ENCODE measurements around the gene CLTA.
"Not testable (repeated sequence)": the region's sequence is repeated elsewhere in the genome, so short reads cannot be mapped to it uniquely, and the experiment has no call there.

Gene CLTA

DNA sequence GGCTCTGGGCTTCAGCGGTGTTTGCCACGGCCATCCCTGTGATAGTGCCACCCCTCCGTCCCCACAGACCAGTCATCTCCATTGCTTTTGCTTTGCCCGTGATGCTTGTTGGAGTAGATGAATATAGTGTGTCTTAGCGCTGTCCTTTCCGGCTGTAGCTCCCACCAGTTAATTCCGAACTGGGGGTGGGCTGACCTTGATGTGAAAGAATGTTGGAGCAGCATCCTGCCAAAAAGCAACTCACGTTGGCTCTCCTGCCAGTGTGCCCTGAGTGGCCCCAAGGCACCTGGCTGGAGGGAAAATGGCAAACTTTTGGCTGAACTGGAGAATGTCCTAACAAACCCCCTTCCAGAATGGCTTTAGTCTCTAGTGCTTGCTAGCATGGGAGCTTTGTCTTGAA lies 20.0 kb downstream of the CLTA start:
- Mint-ChIP-seq H3K4me1 (ENCODE audit: low read depth) (peaks cover 57% of the 10 kb centered on the region), H3K9me3 (no peaks in the 10 kb centered on the region), H3K27ac (no peak overlapping the region), H3K36me3 (ENCODE audit: low read depth) (peaks cover 96% of the 10 kb centered on the region), H3K4me3 (no peak overlapping the region), H3K27me3 (no peaks in the 10 kb centered on the region)
- intact Hi-C loops (cut with micrococcal nuclease): no loop called here

DNA sequence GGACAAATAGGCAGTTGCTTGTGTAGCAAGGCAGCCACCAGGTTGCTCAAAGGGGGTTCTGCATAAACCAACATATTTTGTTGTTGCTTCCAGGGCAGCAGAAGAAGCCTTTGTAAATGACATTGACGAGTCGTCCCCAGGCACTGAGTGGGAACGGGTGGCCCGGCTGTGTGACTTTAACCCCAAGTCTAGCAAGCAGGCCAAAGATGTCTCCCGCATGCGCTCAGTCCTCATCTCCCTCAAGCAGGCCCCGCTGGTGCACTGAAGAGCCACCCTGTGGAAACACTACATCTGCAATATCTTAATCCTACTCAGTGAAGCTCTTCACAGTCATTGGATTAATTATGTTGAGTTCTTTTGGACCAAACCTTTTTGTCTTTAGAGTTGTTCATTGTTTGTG lies 20.8 kb downstream of the CLTA start:
- peaks cover 54% of the 10 kb centered on the region for H3K4me1 Mint-ChIP-seq (ENCODE audit: low read depth)
- H3K27ac Mint-ChIP-seq: no peak overlapping the region

DNA sequence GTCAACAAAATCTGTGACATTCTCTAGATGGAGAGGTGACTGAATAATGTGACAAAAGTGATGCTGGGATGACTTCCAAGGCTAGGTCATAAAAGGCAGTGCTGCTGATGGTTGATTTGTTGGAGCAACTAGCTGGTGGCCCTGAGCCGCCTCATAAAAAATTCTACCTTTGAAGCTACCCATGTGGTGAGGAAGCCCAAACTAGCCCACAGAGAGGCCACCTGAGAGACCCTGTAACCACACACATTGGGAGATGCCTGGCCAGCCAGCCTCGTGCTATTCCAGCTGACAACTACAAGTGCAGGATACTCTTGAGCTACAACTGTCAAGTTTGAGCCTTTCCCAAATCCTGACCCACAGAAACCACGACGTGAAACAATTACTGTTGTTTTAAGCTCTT lies 22.7 kb downstream of the CLTA start:
- intact Hi-C loops (cut with micrococcal nuclease): no loop called here
- no peak overlapping the region for H3K4me3 Mint-ChIP-seq
- peaks cover 48% of the 10 kb centered on the region for H3K4me1 Mint-ChIP-seq (ENCODE audit: low read depth)
- H3K9me3 Mint-ChIP-seq: no peaks in the 10 kb centered on the region
- H3K27me3 Mint-ChIP-seq: no peaks in the 10 kb centered on the region
- H3K36me3 Mint-ChIP-seq (ENCODE audit: low read depth): peaks cover 96% of the 10 kb centered on the region
- H3K27ac Mint-ChIP-seq: peak overlapping the region; percentile 8

More for the DNA sequence above, 20.8 kb downstream of the CLTA start:
- Mint-ChIP-seq H3K36me3 (ENCODE audit: low read depth) (peaks cover 96% of the 10 kb centered on the region), H3K9me3 (no peaks in the 10 kb centered on the region), H3K4me3 (no peak overlapping the region), H3K27me3 (no peaks in the 10 kb centered on the region)
- intact Hi-C loops (cut with micrococcal nuclease): no loop called here

DNA sequence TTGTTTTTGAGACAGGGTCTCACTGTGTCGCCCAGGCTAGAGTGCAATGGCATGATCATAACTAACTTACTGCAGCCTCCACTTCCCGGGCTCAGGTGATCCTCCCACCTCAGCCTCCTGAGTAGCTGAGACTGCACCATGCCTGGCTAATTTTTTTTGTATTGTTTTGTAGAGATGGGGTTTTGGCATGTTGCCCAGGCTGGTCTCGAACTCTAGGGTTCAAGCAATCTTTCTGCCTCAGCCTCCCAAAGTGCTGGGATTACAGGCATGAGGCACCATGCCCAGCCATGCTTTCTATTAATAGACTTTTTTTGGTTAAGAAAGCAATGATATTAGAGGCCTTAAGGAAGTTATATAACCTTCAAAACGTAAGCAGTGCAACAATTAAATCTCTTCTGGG lies 23.3 kb downstream of the CLTA start:
- Mint-ChIP-seq H3K4me3 (no peak overlapping the region), H3K9me3 (no peaks in the 10 kb centered on the region), H3K4me1 (ENCODE audit: low read depth) (peaks cover 48% of the 10 kb centered on the region), H3K27me3 (no peaks in the 10 kb centered on the region), H3K36me3 (ENCODE audit: low read depth) (peaks cover 96% of the 10 kb centered on the region), H3K27ac (no peak overlapping the region)
- intact Hi-C loops (cut with micrococcal nuclease): no loop called here

DNA sequence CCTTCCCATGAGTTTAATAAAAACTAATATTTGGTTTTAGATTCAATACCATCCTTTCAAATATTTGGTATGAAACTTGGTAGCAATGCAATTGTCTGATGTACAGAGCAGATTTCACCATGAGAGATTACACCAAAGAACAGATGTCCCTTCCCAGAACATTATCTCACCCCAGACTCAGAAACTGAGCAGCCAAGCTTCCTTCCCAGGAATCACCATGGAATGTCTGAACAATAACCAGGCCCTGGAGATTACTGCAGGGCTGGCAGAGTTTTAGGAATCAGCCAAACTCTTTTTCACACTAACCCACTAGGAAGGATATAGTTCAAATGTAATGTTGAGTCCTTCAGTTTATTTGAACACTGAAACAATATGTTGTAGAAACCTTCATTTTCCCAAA lies 23.9 kb downstream of the CLTA start:
- H3K4me1 Mint-ChIP-seq (ENCODE audit: low read depth): peaks cover 45% of the 10 kb centered on the region
- H3K9me3 Mint-ChIP-seq: no peaks in the 10 kb centered on the region
- H3K4me3 Mint-ChIP-seq: no peak overlapping the region
- H3K27me3 Mint-ChIP-seq: no peaks in the 10 kb centered on the region
- peaks cover 96% of the 10 kb centered on the region for H3K36me3 Mint-ChIP-seq (ENCODE audit: low read depth)
- no peak overlapping the region for H3K27ac Mint-ChIP-seq
- intact Hi-C loops (cut with micrococcal nuclease): no loop called here

DNA sequence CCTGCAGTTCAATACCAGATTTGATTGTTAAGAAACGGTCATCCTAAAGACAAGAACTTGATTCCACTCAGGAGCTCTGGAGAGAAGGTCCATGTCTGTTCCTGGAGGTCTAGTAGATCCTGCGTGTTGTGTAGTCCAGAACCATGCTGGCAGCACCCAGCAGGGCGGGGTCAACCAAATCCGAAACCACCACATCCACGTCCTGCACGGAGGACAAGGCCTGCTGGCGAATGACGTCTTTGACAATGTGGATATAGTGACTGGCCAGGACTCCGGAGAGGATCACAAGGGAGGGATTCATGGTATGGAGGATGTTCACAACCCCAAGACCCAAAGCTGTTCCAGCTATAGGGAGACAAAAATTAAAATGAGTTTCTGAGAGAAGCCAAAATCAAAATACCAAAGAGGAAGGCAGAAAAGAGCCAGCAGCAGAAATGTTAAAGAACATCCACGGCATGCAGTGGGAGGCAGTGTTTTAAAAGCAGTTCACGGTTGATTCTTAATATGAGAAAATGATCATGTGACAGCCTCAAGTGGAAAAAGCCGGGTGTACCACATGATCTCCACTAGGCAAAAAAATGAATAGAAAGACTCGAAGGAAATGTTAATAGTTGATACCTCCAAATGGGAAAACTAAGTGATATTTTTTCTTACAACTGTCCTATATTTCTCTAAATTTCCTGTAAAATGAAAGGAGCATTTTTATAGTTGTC lies 26.7 kb downstream of the CLTA start:
- peaks cover 32% of the 10 kb centered on the region for H3K4me1 Mint-ChIP-seq (ENCODE audit: low read depth)
- intact Hi-C loops (cut with micrococcal nuclease): no loop called here

DNA sequence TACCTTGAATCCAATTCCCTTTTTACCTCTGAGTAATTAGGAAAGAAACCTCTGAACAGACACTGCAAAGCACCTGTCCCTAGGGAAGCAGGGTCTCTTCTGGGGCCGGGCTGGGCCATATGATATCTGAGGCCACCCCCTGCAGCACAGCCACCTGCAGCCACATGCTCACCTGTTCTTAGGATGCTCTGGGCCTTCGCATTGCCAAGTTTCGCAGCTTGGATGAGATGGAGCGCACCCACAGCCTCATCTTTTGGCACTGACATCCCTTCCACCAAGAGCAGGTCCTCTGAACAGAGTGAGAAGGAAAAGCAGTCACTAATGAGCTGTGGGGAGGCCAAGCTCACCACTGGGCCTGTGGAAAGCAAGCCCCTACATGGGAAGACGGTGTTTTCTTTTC lies 27.3 kb downstream of the CLTA start:
- Mint-ChIP-seq H3K4me3 (no peak overlapping the region), H3K27ac (peak overlapping the region; percentile 2), H3K27me3 (no peaks in the 10 kb centered on the region), H3K4me1 (ENCODE audit: low read depth) (peaks cover 30% of the 10 kb centered on the region), H3K9me3 (no peaks in the 10 kb centered on the region), H3K36me3 (ENCODE audit: low read depth) (peaks cover 92% of the 10 kb centered on the region)
- intact Hi-C loops (cut with micrococcal nuclease): no loop called here

More for the DNA sequence above, 26.7 kb downstream of the CLTA start:
- no peak overlapping the region for H3K4me3 Mint-ChIP-seq
- no peak overlapping the region for H3K27ac Mint-ChIP-seq
- H3K27me3 Mint-ChIP-seq: no peaks in the 10 kb centered on the region
- H3K9me3 Mint-ChIP-seq: no peaks in the 10 kb centered on the region
- peaks cover 92% of the 10 kb centered on the region for H3K36me3 Mint-ChIP-seq (ENCODE audit: low read depth)

DNA sequence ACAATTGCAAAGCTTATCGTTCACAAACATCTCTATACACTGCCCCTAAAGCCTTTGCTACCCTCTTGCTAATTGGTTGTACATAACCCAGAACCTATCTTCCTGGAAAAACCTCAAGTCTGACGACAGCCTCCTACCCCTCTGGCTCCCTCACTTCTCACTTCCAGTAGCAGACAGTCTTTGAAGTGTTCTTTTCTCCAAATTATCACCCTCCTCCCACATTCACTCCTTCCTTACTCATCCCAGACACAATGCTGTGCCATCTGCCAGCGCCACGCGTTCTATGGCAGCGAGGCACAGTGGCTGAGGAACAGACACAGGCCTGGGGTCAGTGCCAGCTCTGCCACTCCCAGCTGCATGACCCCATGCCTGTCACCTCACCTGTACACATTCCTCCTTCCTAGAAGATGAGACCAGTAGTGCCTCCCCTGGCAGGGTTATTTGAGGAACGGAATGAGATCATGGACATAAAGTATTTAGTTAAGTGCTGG lies 27.7 kb downstream of the CLTA start:
- Mint-ChIP-seq H3K4me3 (no peak overlapping the region), H3K27me3 (no peaks in the 10 kb centered on the region), H3K27ac (peak overlapping the region; percentile 2), H3K9me3 (no peaks in the 10 kb centered on the region), H3K4me1 (ENCODE audit: low read depth) (peaks cover 26% of the 10 kb centered on the region), H3K36me3 (ENCODE audit: low read depth) (peaks cover 92% of the 10 kb centered on the region)
- intact Hi-C loops (cut with micrococcal nuclease): no loop called here

DNA sequence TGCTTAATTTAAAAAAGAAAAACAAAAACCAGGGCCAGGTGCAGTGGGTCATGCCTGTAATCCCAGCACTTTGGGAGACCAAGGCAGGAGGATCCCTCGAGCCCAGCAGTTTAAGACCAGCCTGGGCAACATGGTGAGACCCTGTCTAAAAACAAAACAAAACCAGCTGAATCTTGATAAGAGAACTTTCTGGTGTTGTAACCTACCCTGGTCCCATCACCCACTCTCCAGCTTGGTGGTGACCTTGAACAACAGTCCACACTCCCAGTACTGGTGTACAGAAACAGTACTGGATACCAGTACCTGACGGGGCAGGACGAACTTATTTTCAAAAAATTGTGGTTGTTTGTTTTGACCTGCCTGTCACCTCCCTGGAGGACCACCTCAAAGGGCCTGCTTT lies 30.9 kb downstream of the CLTA start:
- Mint-ChIP-seq H3K9me3 (no peaks in the 10 kb centered on the region), H3K36me3 (ENCODE audit: low read depth) (peaks cover 97% of the 10 kb centered on the region), H3K4me1 (ENCODE audit: low read depth) (peaks cover 21% of the 10 kb centered on the region), H3K27me3 (no peaks in the 10 kb centered on the region), H3K27ac (no peak overlapping the region), H3K4me3 (no peak overlapping the region)
- intact Hi-C loops (cut with micrococcal nuclease): no loop called here

DNA sequence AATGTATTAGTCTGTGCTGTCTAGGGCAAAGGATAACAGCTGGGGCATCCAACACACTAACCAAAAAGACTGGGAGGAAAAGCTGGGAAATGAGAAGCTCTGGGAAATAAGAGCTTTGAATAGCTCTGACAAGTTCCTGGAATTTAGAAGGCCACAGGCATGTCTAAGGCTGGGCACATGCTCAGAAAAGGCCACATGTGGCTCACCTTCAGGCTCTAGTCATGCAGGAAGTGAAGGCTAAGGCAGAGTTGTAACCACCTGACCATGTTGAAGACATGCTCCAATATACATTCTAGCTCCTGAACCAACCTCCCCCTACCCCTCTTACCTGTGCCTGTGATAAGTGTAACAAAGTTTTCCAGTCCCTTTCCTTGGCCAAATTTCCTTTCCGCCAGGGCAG lies 31.7 kb downstream of the CLTA start:
- Mint-ChIP-seq H3K9me3 (no peaks in the 10 kb centered on the region), H3K27me3 (no peaks in the 10 kb centered on the region), H3K4me1 (ENCODE audit: low read depth) (peaks cover 17% of the 10 kb centered on the region), H3K36me3 (ENCODE audit: low read depth) (peaks cover 97% of the 10 kb centered on the region), H3K27ac (no peak overlapping the region), H3K4me3 (no peak overlapping the region)
- intact Hi-C loops (cut with micrococcal nuclease): no loop called here

DNA sequence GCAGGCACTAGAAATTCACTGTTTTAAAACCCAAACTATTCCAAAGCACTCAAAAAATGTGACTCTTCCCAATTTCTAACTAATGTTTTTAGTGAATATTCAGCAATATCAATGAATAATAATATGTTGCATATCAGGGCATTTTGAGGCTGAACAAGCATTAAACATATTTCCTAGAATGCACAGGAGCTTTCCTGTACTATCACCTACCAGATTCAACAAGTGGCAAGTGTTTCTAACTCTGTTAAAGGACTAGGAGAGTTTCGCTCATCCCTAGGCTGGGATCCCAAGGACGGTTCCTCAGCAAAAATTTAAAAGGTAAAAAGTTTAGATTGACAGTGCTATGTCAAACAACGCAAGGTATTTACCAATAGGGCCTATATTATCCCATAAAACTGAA lies 46.5 kb downstream of the CLTA start:
- no peak overlapping the region for H3K4me3 Mint-ChIP-seq
- H3K9me3 Mint-ChIP-seq: no peaks in the 10 kb centered on the region
- no peaks in the 10 kb centered on the region for H3K27me3 Mint-ChIP-seq
- H3K36me3 Mint-ChIP-seq (ENCODE audit: low read depth): peaks cover 86% of the 10 kb centered on the region
- H3K27ac Mint-ChIP-seq: no peak overlapping the region
- intact Hi-C loops (cut with micrococcal nuclease): no loop called here
- H3K4me1 Mint-ChIP-seq (ENCODE audit: low read depth): no peaks in the 10 kb centered on the region

DNA sequence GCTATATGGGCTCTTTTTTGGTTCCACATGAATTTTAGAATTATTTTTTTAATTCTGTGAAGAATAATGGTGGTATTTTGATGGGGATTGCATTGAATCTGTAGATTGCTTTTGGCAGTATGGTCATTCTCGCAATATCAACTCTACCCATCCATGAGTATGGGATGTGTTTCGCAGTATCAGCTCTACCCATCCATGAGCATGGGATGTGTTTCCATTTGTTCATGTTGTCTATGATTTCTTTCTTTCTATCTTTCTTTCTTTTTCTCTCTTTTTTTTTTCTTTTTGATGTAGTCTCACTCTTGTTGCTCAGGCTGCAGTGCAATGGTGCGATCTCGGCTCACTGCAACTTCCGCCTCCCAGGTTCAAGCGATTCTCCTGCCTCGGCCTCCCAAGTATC lies 48.5 kb downstream of the CLTA start:
- intact Hi-C loops (cut with micrococcal nuclease); H3K4me3 Mint-ChIP-seq; H3K27me3 Mint-ChIP-seq; H3K9me3 Mint-ChIP-seq; H3K27ac Mint-ChIP-seq; H3K4me1 Mint-ChIP-seq (ENCODE audit: low read depth): not testable (repeated sequence)
- H3K36me3 Mint-ChIP-seq (ENCODE audit: low read depth): peaks cover 86% of the 10 kb centered on the region

DNA sequence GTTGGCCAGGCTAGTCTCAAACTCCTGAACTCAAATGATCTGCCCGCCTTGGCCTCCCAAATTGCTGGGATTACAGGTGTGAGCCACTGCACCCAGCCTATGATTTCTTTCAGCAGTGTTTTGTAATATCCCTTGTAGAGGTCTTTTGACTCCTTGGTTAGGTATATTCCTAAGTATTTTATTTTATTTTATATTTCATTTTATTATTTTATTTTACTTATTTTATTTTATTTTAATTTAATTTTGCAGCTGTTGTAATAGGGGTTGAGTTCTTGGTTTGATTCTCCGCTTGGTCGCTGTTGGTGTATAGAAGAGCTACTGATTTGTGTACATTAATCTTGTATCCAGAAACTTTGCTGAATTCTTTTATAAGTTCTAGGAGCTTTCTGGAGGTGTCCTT lies 49.0 kb downstream of the CLTA start:
- intact Hi-C loops (cut with micrococcal nuclease): loop anchor here (10.0 kb wide), 1 partner anchor 315 kb away; no protein-coding TSS in a partner anchor
- H3K9me3 Mint-ChIP-seq; H3K4me1 Mint-ChIP-seq (ENCODE audit: low read depth); H3K27ac Mint-ChIP-seq; H3K27me3 Mint-ChIP-seq; H3K4me3 Mint-ChIP-seq: not testable (repeated sequence)
- H3K36me3 Mint-ChIP-seq (ENCODE audit: low read depth): peaks cover 86% of the 10 kb centered on the region

DNA sequence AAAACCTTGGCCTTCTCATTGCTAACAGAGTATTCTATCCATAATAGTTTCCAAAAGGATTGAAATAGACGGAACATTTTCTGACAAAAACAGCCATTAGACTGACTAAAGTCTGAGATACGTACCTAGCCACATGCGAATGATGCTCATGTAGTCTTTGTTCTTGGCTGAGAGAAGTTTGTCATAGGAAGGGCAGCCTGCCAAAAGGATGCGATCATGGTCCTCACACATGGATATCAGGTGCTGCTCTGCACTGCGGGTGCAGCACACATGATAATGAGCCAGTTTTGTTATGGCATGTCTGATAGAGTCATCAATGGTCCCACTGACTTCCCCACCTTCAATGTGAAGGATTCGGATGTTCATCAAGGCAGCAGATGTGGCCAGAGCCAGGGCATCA lies 55.2 kb downstream of the CLTA start:
- Mint-ChIP-seq H3K36me3 (ENCODE audit: low read depth) (peaks cover 69% of the 10 kb centered on the region), H3K27ac (no peak overlapping the region), H3K9me3 (no peaks in the 10 kb centered on the region), H3K4me3 (no peak overlapping the region), H3K27me3 (no peaks in the 10 kb centered on the region), H3K4me1 (ENCODE audit: low read depth) (peaks cover 20% of the 10 kb centered on the region)
- intact Hi-C loops (cut with micrococcal nuclease): loop anchor here (5.0 to 10.0 kb wide), 2 partner anchors 151 to 309 kb away; no protein-coding TSS in a partner anchor

DNA sequence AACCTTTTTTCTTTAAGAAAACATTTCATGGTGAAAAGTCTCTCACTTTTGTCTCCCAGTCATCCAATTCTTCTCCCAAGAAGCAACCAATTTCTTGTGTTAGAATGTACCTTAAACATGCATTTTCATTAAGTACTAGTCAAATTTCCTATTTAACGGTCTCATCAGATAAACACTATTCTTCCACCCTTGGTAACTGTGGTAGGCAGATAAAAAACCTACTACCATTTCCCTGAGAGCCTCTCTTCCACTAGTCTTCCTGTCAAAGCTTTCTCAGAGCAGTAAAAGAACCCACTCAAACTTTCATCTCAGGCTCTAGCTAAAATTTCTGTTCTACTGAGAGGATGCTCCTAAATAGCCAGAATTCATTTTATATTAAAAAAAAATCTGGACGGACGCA lies 56.6 kb downstream of the CLTA start:
- Mint-ChIP-seq H3K27me3 (no peaks in the 10 kb centered on the region), H3K4me1 (ENCODE audit: low read depth) (peaks cover 25% of the 10 kb centered on the region), H3K27ac (no peak overlapping the region), H3K9me3 (no peaks in the 10 kb centered on the region), H3K4me3 (no peak overlapping the region), H3K36me3 (ENCODE audit: low read depth) (peaks cover 60% of the 10 kb centered on the region)
- intact Hi-C loops (cut with micrococcal nuclease): loop anchor here (5.0 to 10.0 kb wide), 2 partner anchors 150 to 307 kb away; no protein-coding TSS in a partner anchor

Data from dendritic cell treated with granulocyte-macrophage colony-stimulating factor and Interleukin-4, amounts not matched to agents 40 ng/mL and 50 ng/mL, for 4 days (primary cell).